A549 (cell line): ENCODE measurements around the gene DLGAP1. TPM values are rescaled to one million over a fixed set of nuclear protein-coding genes. Genes with fewer than 3 reads are reported as not detected.

ENCODE experiments used
- ATAC-seq, 2 experiments: fragments of 200-7000 bp in 1 of 2; fragments of >200 bp in 1 of 2; cut with Nextera tagmentation in 1 of 2; cut with Tn5 transposase in 1 of 2; 3 replicates each; pipeline versions ENCODE4 v1.8.0 to v1.9.1; 2018 to 2020; ENCODE audit warnings: mild to moderate bottlenecking in 1 of 2, moderate library complexity in 1 of 2
- CTCF ChIA-PET: fragments of 300-600 bp; sonication (Branson Sonifier 250); formaldehyde crosslinking; extraction: SDS; loops from one replicate; lab custom pipeline; 2021; ENCODE audit warnings: antibody characterized with exemption, inconsistent platforms; lab: Yijun Ruan, JAX
- POLR2A ChIA-PET: fragments of 350-600 bp; formaldehyde crosslinking; extraction: SDS; loops from one replicate; lab custom pipeline; 2021; ENCODE audit warnings: antibody characterized with exemption, inconsistent platforms; lab: Yijun Ruan, JAX
- DNase-seq, 2 experiments: peaks; one replicate each; pipeline versions ENCODE4 v3.0.0 to v3.0.0-alpha.2; 2011 to 2016; ENCODE audit warnings: low read depth in 1 of 2, low spot score in 1 of 2
- FAIRE-seq: peaks from 2 replicates; lab custom pipeline; 2011; peaks lifted over from hg19 to GRCh38; lab: Jason Lieb, UNC
- H3K27ac ChIP-seq, 2 experiments: fragments of >200 bp; sonication (Bioruptor Twin); formaldehyde crosslinking; 3 replicates each; pipeline ENCODE4 v1.5.1; 2016 to 2017
- H3K4me1 ChIP-seq: fragments of >200 bp; sonication (Bioruptor Twin); formaldehyde crosslinking; 3 replicates; pipeline ENCODE4 v1.6.1; 2016
- H3K4me2 ChIP-seq: fragments of >200 bp; sonication (Bioruptor Twin); formaldehyde crosslinking; 3 replicates; pipeline ENCODE4 v1.6.1; 2016
- H3K4me3 ChIP-seq: fragments of >200 bp; sonication (Bioruptor Twin); formaldehyde crosslinking; 3 replicates; pipeline ENCODE4 v1.5.1; 2016
- H3K9me3 ChIP-seq: fragments of >200 bp; sonication (Bioruptor Twin); formaldehyde crosslinking; 3 replicates; pipeline ENCODE4 v1.6.1; 2016
- CBX2 ChIP-seq: fragments of 200-600 bp; sonication (generic); IDR thresholded peaks from 2 replicates; pipeline ENCODE4 v1.6.1; 2016; ENCODE audit warnings: low read depth, mild to moderate bottlenecking, borderline replicate concordance
- CEBPB ChIP-seq, 2 experiments: fragments of >200 bp in 1 of 2; sonication (Bioruptor Twin) in 1 of 2; formaldehyde crosslinking in 1 of 2; IDR thresholded peaks; 2 replicates each; pipeline ENCODE4 v1.6.1; 2012 to 2016
- E2F6 ChIP-seq: IDR thresholded peaks from 2 replicates; pipeline ENCODE4 v1.6.1; 2012; ENCODE audit warnings: low read depth, borderline replicate concordance
- FOXS1 ChIP-seq: fragments of 250-450 bp; sonication (Bioruptor Pico); IDR thresholded peaks from 2 replicates; pipeline ENCODE4 v1.5.0; 2020; ENCODE audit warnings: mild to moderate bottlenecking, moderate library complexity
- HES2 ChIP-seq: fragments of >200 bp; sonication (Bioruptor Twin); formaldehyde crosslinking; IDR thresholded peaks from 2 replicates; pipeline ENCODE4 v1.6.1; 2016
- HMGXB4 ChIP-seq: fragments of 250-450 bp; sonication (Bioruptor Pico); IDR thresholded peaks from 2 replicates; pipeline ENCODE4 v1.5.0; 2021; ENCODE audit warnings: mild to moderate bottlenecking, moderate library complexity, borderline replicate concordance
- HOXA7 ChIP-seq: fragments of 250-450 bp; sonication (Bioruptor Pico); IDR thresholded peaks from 2 replicates; pipeline ENCODE4 v1.5.0; 2020; ENCODE audit warnings: mild to moderate bottlenecking, moderate library complexity
- JUNB ChIP-seq: fragments of >200 bp; sonication (Bioruptor Twin); formaldehyde crosslinking; IDR thresholded peaks from 2 replicates; pipeline ENCODE4 v1.6.1; 2016
- KDM1A ChIP-seq: fragments of 200-600 bp; sonication (generic); IDR thresholded peaks from 2 replicates; pipeline ENCODE4 v1.6.1; 2016; ENCODE audit warnings: low read depth, mild to moderate bottlenecking
- MAFK ChIP-seq: fragments of 450-650 bp; IDR thresholded peaks from 2 replicates; pipeline ENCODE4 v1.6.1; 2014; ENCODE audit not compliant: partially characterized antibody
- MAZ ChIP-seq: fragments of 150-350 bp; IDR thresholded peaks from 2 replicates; pipeline ENCODE4 v1.6.1; 2014; ENCODE audit warnings: antibody characterized with exemption, low read depth, low read length, borderline replicate concordance
- POLR2AphosphoS2 ChIP-seq: conservative IDR thresholded peaks from 2 replicates; pipeline ENCODE4 v1.6.1; 2012; ENCODE audit warnings: low read length, improper control_type of control experiment, inconsistent platforms
- REST ChIP-seq: fragments of 200-600 bp; sonication (generic); IDR thresholded peaks from 2 replicates; pipeline ENCODE4 v1.6.1; 2016; ENCODE audit warnings: antibody characterized with exemption, mild to moderate bottlenecking, moderate library complexity
- SMC3 ChIP-seq: fragments of >200 bp; sonication (Bioruptor Twin); formaldehyde crosslinking; IDR thresholded peaks from 3 replicates; pipeline ENCODE4 v1.6.1; 2018; ENCODE audit warnings: inconsistent platforms
- ZFP36 ChIP-seq: fragments of 450-650 bp; IDR thresholded peaks from 2 replicates; pipeline ENCODE4 v1.6.1; 2014; ENCODE audit warnings: borderline replicate concordance; ENCODE audit not compliant: partially characterized antibody
- ZSCAN20 ChIP-seq: fragments of 250-450 bp; sonication (Bioruptor Pico); IDR thresholded peaks from 2 replicates; pipeline ENCODE4 v1.8.0; 2022; ENCODE audit warnings: mild to moderate bottlenecking, moderate library complexity
- WGBS: methylation state at CpG from one replicate; pipeline ENCODE4 v1.1.6; 2017; ENCODE audit errors: missing lambda C conversion rate; 5-methylcytosine and 5-hydroxymethylcytosine counted together
- polyA plus RNA-seq, 4 experiments: library from polyadenylated mRNA; depleted of rRNA in 3 of 4; stranded (reverse); fragments of >200 nt; fragmentation: RNase III in 1 of 4; extraction: RNeasy Plus Mini Kit Qiagen cat#74134 plus additional on column Dnase treatment in 1 of 4; gene quantifications; 2 replicates in 3 of 4; 3 replicates in 1 of 4; pipeline ENCODE4 v1.2.3, GENCODE V29; 2011 to 2017
- TF ChIP-seq, protein P1 (sequence below): IDR thresholded peaks from 2 replicates; pipeline ENCODE4 v1.6.1; 2012

The DLGAP1 gene
- polyA plus RNA-seq, 2 of the 4 experiments (the other 2 are of a cell fraction): 0.04 to 0.12 TPM

- POLR2A ChIA-PET: no interaction called here
- no peak for ATAC-seq
- TF ChIP-seq ZFP36 (no peak), HES2 (no peak), MAFK (no peak), CBX2 (no peak), CEBPB (IDR thresholded peaks at IDR 0.05) (no peak), SMC3 (no peak)
- TF ChIP-seq, all 56 proteins: peak for 0
- Histone ChIP-seq H3K27ac (no peak overlapping the region), H3K4me2 (no peak overlapping the region), H3K9me3 (no peaks in the 10 kb centered on the region), H3K4me1 (no peaks in the 10 kb centered on the region), H3K4me3 (no peak overlapping the region)
- FAIRE-seq: no peak
- CTCF ChIA-PET: no interaction called here
- DNase-seq: no peak
- 62% methylated on average over 2 of the region's 2 CpGs for WGBS
These were observed 183.2 kb downstream of the DLGAP1 start for GRCh38 chr18:4271952-4272351.

DNA sequence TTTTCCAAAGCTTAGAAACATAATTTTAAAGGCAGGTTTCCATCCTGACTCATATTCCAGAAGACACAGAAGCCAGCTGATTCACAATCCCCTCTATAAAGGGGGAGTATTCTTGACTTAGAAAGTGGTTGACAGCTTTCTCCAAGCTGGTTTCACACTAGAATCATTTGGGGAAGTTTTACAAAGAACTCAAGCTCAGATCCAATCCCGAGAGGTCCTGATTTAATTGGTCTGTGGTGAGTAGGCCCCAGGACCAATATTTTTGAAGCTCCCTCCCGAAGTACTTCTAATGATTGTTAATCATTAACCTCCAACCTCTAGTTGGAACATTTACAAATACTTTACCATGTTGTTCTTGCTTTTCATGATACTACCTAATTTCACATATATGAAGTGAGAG, 184.1 kb downstream of the DLGAP1 start:
- FAIRE-seq: no peak
- H3K4me3 ChIP-seq: no peak overlapping the region
- ChIA-PET POLR2A (no interaction called here), CTCF (no interaction called here)
- no peak overlapping the region for H3K4me2 ChIP-seq
- TF ChIP-seq JUNB (no peak), SMC3 (no peak), HOXA7 (CRISPR knock-in tag) (no peak), ZSCAN20 (CRISPR knock-in tag) (no peak), REST (no peak), FOXS1 (no peak), E2F6 (no peak), HMGXB4 (no peak), KDM1A (no peak)
- TF ChIP-seq, protein P1, sequence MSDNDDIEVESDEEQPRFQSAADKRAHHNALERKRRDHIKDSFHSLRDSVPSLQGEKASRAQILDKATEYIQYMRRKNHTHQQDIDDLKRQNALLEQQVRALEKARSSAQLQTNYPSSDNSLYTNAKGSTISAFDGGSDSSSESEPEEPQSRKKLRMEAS: no peak
- no peak for ATAC-seq
- H3K27ac ChIP-seq: no peak overlapping the region
- H3K9me3 ChIP-seq: no peaks in the 10 kb centered on the region
- no peak for DNase-seq
- 4% methylated on average over 2 of the region's 2 CpGs for WGBS
- no peaks in the 10 kb centered on the region for H3K4me1 ChIP-seq

- ChIA-PET CTCF (no interaction called here), POLR2A (no interaction called here)
- H3K27ac ChIP-seq: no peak overlapping the region
- 10% methylated on average over 3 of the region's 3 CpGs for WGBS
- FAIRE-seq (no peak), DNase-seq (no peak), ATAC-seq (no peak)
- no peak overlapping the region for H3K4me2 ChIP-seq
- no peak for TF ChIP-seq ZFP36
- TF ChIP-seq HMGXB4: no peak
- TF ChIP-seq MAZ: no peak
- no peak for TF ChIP-seq POLR2AphosphoS2
- TF ChIP-seq, all 56 proteins: peak for 0
- Histone ChIP-seq H3K9me3 (no peaks in the 10 kb centered on the region), H3K4me3 (no peak overlapping the region), H3K4me1 (no peaks in the 10 kb centered on the region)
These were observed 185.1 kb downstream of the DLGAP1 start for GRCh38 chr18:4270016-4270415.
